Panc1 (cell line): ENCODE measurements around the gene KIZ. TPM values are rescaled to one million over a fixed set of nuclear protein-coding genes. Genes with fewer than 3 reads are reported as not detected.

Source experiments
- ATAC-seq: fragments of 200-7000 bp; cut with Tn5 transposase; 2 replicates; pipeline ENCODE4 v1.9.1; 2020; ENCODE audit warnings: mild to moderate bottlenecking, moderate library complexity
- BruUV-seq: library from RNA; stranded (reverse); fragments of 400-500 nt; replicated peaks from 2 replicates; lab custom pipeline; 2021; lab: Mats Ljungman, UMichigan
- CTCF ChIA-PET: fragments of 300-600 bp; sonication (Branson Sonifier 250); formaldehyde crosslinking; loops from one replicate; lab custom pipeline; 2022; ENCODE audit warnings: antibody characterized with exemption; lab: Charles Lee
- POLR2A ChIA-PET: fragments of 300-600 bp; sonication (Branson Sonifier 250); formaldehyde crosslinking; loops from one replicate; lab custom pipeline; 2022; ENCODE audit warnings: antibody characterized with exemption; lab: Charles Lee
- DNase-seq: peaks from one replicate; pipeline ENCODE4 v3.0.0-alpha.2; 2010; ENCODE audit warnings: low read depth, low spot score
- H3K27ac ChIP-seq: 2 replicates; pipeline ENCODE4 v1.5.1; 2011; ENCODE audit warnings: mild to moderate bottlenecking, low read length, inconsistent platforms
- H3K27me3 ChIP-seq: fragments of 200-500 bp; sonication (Bioruptor generic); 2 replicates; pipeline ENCODE4 v1.6.0; 2014; ENCODE audit warnings: low read length, inconsistent platforms; ENCODE audit not compliant: control insufficient read depth, insufficient read depth
- H3K36me3 ChIP-seq: fragments of 200-500 bp; sonication (Bioruptor generic); 2 replicates; pipeline ENCODE4 v1.5.1; 2014; ENCODE audit warnings: inconsistent platforms, mild to moderate bottlenecking, low read length, moderate library complexity; ENCODE audit not compliant: control insufficient read depth, insufficient read depth
- H3K4me1 ChIP-seq: 2 replicates; pipeline ENCODE4 v1.5.1; 2011; ENCODE audit warnings: inconsistent platforms, mild to moderate bottlenecking, low read length, moderate library complexity; ENCODE audit not compliant: control insufficient read depth, insufficient read depth
- H3K4me3 ChIP-seq, 2 experiments: 2 replicates each; pipeline ENCODE4 v1.5.1; 2011 to 2012; ENCODE audit warnings: low read depth in 2 of 2, low read length in 2 of 2, mild to moderate bottlenecking in 2 of 2, inconsistent platforms in 1 of 2, moderate library complexity in 1 of 2
- H3K9me3 ChIP-seq: fragments of 200-500 bp; sonication (Bioruptor generic); 2 replicates; pipeline ENCODE4 v1.5.1; 2014; ENCODE audit warnings: low read depth, mild to moderate bottlenecking, inconsistent platforms, low read length, moderate library complexity; ENCODE audit not compliant: control insufficient read depth, insufficient read depth
- CTCF ChIP-seq: fragments of 450-650 bp; IDR thresholded peaks from 2 replicates; pipeline ENCODE4 v1.5.1; 2017; ENCODE audit warnings: mild to moderate bottlenecking
- POLR2AphosphoS5 ChIP-seq: IDR thresholded peaks from 2 replicates; pipeline ENCODE4 v1.6.1; 2012; ENCODE audit warnings: mild to moderate bottlenecking, low read depth, low read length, moderate library complexity
- REST ChIP-seq, 2 experiments: IDR thresholded peaks; 2 replicates each; pipeline ENCODE4 v1.6.1; 2011 to 2012; ENCODE audit warnings: low read depth in 2 of 2, control low read depth in 1 of 2, low read length in 1 of 2, mild to moderate bottlenecking in 1 of 2, moderate library complexity in 1 of 2; ENCODE audit not compliant: insufficient read depth in 1 of 2
- SIN3A ChIP-seq: IDR thresholded peaks from 2 replicates; pipeline ENCODE4 v1.6.1; 2012; ENCODE audit warnings: low read depth, mild to moderate bottlenecking, low read length, moderate library complexity, borderline replicate concordance; ENCODE audit not compliant: insufficient read depth
- TCF7L2 ChIP-seq: IDR thresholded peaks from 2 replicates; pipeline ENCODE4 v1.6.1; 2011; ENCODE audit warnings: mild to moderate bottlenecking, low read depth, low read length, inconsistent platforms
- in situ Hi-C: cut with HindIII; loops from 2 replicates; pipeline ENCODE4 v1.10.0; 2016; ENCODE audit warnings: low sequenced_read_pairs, low pct_unique_long_range_greater_than_20kb
- intact Hi-C: fragments of 100-400 bp; cut with micrococcal nuclease; formaldehyde crosslinking; loops from one replicate; pipeline ENCODE4 v1.10.0; 2022; ENCODE audit not compliant: unreplicated experiment
- total RNA-seq: library from RNA; stranded (reverse); gene quantifications from one replicate; pipeline ENCODE4 v1.2.1, GENCODE V29; 2021; ENCODE audit not compliant: unreplicated experiment

Gene KIZ
- total RNA-seq, 1 experiment from 2014 or later: 6.5 TPM

DNA sequence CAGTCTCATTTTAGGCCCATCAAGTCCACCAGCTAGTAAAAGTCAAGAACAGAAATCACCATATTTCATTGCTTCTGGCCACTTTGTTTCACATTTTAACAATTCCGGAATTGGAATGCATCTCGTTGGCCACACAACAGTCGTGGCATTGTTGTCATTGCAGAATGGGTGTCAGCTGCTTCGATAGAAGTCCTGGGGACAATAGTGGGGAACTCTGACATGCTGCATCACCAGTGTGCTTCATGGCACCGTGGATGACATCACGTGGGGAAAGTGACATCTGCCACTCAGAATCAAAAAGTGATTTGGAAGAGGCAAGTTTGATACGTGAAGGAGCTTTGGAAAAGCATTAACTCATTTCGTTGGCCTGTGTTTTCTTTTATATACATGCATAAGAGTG, 133.5 kb downstream of the KIZ start:
- BruUV-seq: no TSS peak
- H3K9me3 ChIP-seq: no peaks in the 10 kb centered on the region

GRCh38 chr20:21262812-21263211, 136.9 kb downstream of the KIZ start:
- in situ Hi-C loops: no loop called here
- Histone ChIP-seq H3K4me3 (no peak overlapping the region), H3K4me1 (no peaks in the 10 kb centered on the region), H3K9me3 (no peaks in the 10 kb centered on the region; the same call in 1 of the 2 replicates), H3K27ac (no peak overlapping the region), H3K36me3 (no peaks in the 10 kb centered on the region), H3K27me3 (no peaks in the 10 kb centered on the region)
- BruUV-seq: no TSS peak
- intact Hi-C loops: no loop called here
- ChIA-PET CTCF (no interaction called here), POLR2A (no interaction called here)
- ATAC-seq (no peak), DNase-seq (no peak)
- TF ChIP-seq REST (IDR thresholded peaks at IDR 0.05; ENCODE audit: insufficient read depth in 1 of 2, low read depth in 2 of 2, low read length in 1 of 2) (no peak), SIN3A (no peak), POLR2AphosphoS5 (no peak), CTCF (no peak), TCF7L2 (no peak)

More for the DNA sequence above, 133.5 kb downstream of the KIZ start:
- no peak overlapping the region for H3K4me3 ChIP-seq
- intact Hi-C loops (no loop called here), in situ Hi-C loops (no loop called here)
- H3K27ac ChIP-seq: no peak overlapping the region
- H3K4me1 ChIP-seq: no peaks in the 10 kb centered on the region
- H3K27me3 ChIP-seq: no peaks in the 10 kb centered on the region
- ChIA-PET POLR2A (no interaction called here), CTCF (no interaction called here)
- H3K36me3 ChIP-seq: no peaks in the 10 kb centered on the region
- ATAC-seq (no peak), DNase-seq (no peak)
- TF ChIP-seq SIN3A (no peak), POLR2AphosphoS5 (no peak), CTCF (no peak), TCF7L2 (no peak), REST (IDR thresholded peaks at IDR 0.05; ENCODE audit: insufficient read depth in 1 of 2, low read depth in 2 of 2, low read length in 1 of 2) (no peak)
